Cardiac fibroblast (primary cell): Measurements from ENCODE around the gene ANXA6.

Experiments used
- DNase-seq, 2 donors: peaks; one replicate each; pipeline versions ENCODE4 v3.0.0 to v3.0.0-alpha.2; 2010; ENCODE audit warnings: low read depth in 2 of 2
- H3K4me3 ChIP-seq, 2 donors: replicated peaks in 1 of 2; 1 replicate in 1 of 2; 2 replicates in 1 of 2; pipeline ENCODE4 v1.5.1; 2011; ENCODE audit warnings: low read depth in 2 of 2, low read length in 2 of 2, mild to moderate bottlenecking in 2 of 2, moderate library complexity in 1 of 2
- TF ChIP-seq, protein P1 (sequence below): IDR thresholded peaks from one replicate; pipeline ENCODE4 v1.5.1; 2011; ENCODE audit warnings: low read depth, mild to moderate bottlenecking, low read length, inconsistent platforms

The ANXA6 gene

DNA sequence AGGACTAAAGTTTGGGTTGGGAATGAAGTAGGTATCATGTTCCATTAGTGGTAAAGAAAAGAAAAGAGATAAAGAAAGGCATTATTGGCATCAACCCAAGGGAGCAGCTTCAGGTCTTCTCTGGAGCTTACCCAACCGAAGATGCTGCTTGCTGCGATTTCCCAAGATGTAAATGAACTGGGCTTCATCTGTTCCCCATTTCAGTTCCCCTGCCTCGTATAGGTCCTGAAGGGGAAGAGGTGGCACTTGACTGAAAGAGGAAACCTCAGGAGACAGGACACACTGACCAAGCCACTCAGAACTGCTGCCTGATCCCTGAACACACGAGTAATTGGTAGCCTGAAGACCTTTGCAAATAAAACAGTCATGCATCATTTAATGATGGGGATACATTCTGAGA is 24.6 kb downstream of the ANXA6 start:
- TF ChIP-seq, protein P1, sequence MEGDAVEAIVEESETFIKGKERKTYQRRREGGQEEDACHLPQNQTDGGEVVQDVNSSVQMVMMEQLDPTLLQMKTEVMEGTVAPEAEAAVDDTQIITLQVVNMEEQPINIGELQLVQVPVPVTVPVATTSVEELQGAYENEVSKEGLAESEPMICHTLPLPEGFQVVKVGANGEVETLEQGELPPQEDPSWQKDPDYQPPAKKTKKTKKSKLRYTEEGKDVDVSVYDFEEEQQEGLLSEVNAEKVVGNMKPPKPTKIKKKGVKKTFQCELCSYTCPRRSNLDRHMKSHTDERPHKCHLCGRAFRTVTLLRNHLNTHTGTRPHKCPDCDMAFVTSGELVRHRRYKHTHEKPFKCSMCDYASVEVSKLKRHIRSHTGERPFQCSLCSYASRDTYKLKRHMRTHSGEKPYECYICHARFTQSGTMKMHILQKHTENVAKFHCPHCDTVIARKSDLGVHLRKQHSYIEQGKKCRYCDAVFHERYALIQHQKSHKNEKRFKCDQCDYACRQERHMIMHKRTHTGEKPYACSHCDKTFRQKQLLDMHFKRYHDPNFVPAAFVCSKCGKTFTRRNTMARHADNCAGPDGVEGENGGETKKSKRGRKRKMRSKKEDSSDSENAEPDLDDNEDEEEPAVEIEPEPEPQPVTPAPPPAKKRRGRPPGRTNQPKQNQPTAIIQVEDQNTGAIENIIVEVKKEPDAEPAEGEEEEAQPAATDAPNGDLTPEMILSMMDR: no peak
- no peak for DNase-seq
- no peak overlapping the region for H3K4me3 ChIP-seq

DNA sequence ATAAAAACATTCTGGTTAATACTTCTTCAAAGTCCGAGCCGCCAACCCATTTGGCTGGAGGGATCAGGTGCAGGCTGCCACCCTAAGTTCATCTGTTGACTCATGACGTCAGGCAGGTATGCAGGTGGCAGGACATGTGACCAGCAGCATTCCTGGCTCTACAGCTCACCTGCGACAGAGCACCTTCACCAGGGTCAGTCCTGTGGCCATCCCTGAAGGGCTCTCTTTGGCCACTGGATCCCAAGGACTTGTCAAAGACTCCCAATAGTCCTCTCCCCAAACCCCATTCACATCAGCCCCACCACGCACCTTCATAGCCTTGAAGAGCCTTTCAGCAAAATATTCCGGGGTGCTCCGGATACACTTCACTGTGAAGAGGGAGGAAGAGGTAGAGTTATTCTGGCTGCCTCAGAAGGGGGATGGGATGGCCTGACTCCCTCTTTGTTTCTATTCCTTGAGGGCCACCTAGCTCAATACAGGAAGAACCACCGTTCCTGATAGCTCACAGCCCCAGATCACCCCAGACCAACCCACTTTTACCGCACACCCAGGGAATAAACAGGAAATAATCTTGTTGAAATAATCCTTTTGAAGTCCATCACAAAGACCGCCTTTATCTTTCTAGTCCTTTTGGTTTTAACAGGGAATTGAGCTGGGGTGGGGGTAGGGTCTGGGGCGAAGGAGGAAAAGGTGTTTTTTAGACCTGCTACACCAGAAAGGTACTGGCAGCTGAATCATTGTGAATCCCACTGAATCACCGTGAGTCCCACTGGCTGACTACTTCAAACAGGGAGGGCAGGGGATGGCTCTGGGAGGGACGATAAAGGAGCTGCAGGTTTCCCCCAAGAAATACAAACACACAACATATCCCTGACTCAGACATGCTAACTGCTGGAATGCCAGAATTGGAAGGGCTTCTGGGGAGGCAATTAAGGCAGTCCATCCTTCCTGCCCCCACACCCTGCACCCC is 26.4 kb downstream of the ANXA6 start:
- DNase-seq: no peak
- TF ChIP-seq, protein P1: no peak

DNA sequence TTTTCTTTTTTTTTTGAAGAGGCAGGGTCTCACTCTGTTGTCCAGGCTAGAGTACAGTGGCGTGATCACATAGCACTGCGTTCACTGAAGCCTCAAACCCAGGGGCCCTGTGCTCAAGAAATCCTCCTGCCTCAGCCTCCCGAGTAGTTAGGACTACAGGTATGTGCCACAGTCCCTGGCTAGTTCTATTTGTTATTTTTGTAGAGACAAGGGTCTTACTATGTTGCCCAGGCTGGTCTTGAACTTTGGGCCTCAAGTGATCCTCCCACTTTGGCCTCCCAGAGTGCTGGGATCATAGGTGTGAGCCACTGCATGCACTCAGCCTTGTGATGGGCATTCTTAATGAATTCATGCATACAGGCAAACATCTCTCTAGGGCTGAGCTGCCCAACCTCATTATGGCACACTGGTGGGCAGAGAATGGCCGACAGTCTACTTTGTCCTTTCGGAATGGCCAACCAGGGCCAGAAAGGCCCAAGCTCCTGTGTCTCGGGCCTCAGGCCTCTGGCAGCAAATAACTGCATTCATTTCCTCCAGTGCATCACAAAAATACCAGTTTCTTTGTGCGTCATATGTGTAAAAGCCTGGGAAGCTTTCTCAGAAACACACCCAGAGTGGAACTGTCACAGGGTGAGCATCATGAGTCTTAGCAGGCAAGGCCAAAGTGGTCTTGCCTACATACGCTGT is 27.2 kb downstream of the ANXA6 start:
- DNase-seq: no peak
- TF ChIP-seq, protein P1: no peak
- H3K4me3 ChIP-seq: no peak overlapping the region

More for the DNA sequence above, 26.4 kb downstream of the ANXA6 start:
- no peak overlapping the region for H3K4me3 ChIP-seq

DNA sequence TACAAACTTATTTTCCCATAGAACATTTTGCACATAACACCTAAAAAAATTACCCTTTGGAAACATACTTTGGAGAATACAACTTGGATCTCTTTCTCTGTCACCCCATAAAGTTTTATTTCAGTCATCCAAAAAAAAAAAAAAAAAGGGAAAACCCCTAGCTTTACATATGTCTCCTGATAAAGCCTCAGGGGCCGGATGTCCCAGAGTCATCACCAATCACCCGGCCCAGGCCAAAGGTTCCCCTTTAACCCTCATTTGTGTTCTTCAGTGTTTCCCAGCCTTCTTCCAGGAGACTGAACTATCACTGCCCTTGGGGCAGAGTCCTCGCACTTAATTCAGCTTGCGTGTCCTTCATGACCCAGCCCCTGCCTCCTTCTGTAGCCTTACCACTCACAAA is 28.8 kb downstream of the ANXA6 start:
- no peak overlapping the region for H3K4me3 ChIP-seq
- TF ChIP-seq, protein P1: no peak
- DNase-seq: no peak

DNA sequence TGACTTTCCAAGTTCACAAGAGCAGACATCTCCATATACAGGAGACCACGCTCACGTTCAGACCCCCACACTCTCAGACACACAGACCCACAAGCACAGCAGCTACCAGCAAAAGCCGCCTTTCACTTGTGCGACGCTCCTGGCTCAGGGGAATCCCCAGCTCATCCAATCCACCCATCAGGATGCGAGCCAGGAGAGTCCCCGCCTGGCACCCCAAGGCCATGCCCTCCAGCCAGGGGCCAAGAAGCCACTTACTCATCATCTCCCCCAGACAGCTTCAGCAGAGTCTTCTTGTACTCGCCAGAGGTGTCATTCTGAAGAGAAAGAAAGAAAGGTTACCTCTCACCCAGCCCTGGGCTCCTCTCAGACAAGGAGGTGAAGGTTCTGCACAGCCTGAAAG is 29.7 kb downstream of the ANXA6 start:
- TF ChIP-seq, protein P1: no peak
- H3K4me3 ChIP-seq: no peak overlapping the region
- no peak for DNase-seq

DNA sequence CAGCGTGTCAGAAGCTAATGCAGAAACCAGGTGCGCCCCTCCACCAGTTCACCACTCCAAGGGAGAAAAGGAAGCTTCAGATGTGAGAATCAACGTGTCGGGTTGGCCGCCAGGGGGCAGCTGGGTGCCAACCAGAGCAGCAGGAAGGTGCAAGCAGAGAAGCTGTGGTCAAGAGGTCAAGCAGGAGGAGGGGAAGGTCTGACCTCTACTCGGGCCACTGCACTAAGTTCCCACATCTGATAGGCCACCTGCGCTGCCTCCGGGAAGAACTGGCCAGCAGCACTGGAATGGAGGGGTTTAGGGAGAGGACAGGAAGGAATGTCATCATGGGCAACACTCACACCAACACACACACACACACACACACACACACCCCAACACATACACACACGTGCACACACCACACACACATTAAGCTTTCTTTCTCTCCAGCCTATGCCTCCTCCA is 31.4 kb downstream of the ANXA6 start:
- TF ChIP-seq, protein P1: peak; percentile 79
- no peak overlapping the region for H3K4me3 ChIP-seq
- peak; percentile 72 to 76 for DNase-seq
